Calu3 (cell line): ENCODE results near the gene HTRA2. TPM values are rescaled to one million over a fixed set of nuclear protein-coding genes. Genes with fewer than 3 reads are reported as not detected.
"Not testable (repeated sequence)": the region's sequence is repeated elsewhere in the genome, so short reads cannot be mapped to it uniquely, and the experiment has no call there.

ENCODE experiments used
- BruUV-seq: library from RNA; stranded (reverse); fragments of 400-500 nt; replicated peaks from 2 replicates; lab custom pipeline; 2021; lab: Mats Ljungman, UMichigan
- CTCF ChIA-PET: fragments of 300-600 bp; sonication (Branson Sonifier 250); formaldehyde crosslinking; loops from one replicate; lab custom pipeline; 2022; ENCODE audit warnings: antibody characterized with exemption; lab: Charles Lee
- DNase-seq: peaks from one replicate; pipeline ENCODE4 v3.0.0; 2022
- H3K27ac Mint-ChIP-seq: one replicate; pipeline ENCODE4 v1.8.0; 2022; ENCODE audit warnings: mixed read lengths; ENCODE audit not compliant: unreplicated experiment
- H3K27me3 Mint-ChIP-seq: one replicate; pipeline ENCODE4 v1.8.0; 2022; ENCODE audit warnings: mixed read lengths; ENCODE audit not compliant: unreplicated experiment
- H3K36me3 Mint-ChIP-seq: one replicate; pipeline ENCODE4 v1.8.0; 2022; ENCODE audit warnings: mild to moderate bottlenecking, moderate library complexity, mixed read lengths; ENCODE audit not compliant: insufficient read depth, unreplicated experiment
- H3K4me1 Mint-ChIP-seq: one replicate; pipeline ENCODE4 v1.8.0; 2022; ENCODE audit warnings: mild to moderate bottlenecking, low read depth, mixed read lengths; ENCODE audit not compliant: unreplicated experiment
- H3K4me3 Mint-ChIP-seq: one replicate; pipeline ENCODE4 v1.8.0; 2022; ENCODE audit warnings: mild to moderate bottlenecking, low read depth, moderate library complexity, mixed read lengths; ENCODE audit not compliant: unreplicated experiment
- H3K9me3 Mint-ChIP-seq: one replicate; pipeline ENCODE4 v1.8.0; 2022; ENCODE audit warnings: low read depth, mixed read lengths; ENCODE audit not compliant: unreplicated experiment
- intact Hi-C: fragments of 100-400 bp; cut with micrococcal nuclease; formaldehyde crosslinking; loops from one replicate; pipeline ENCODE4 v1.10.0; 2022; ENCODE audit not compliant: unreplicated experiment
- total RNA-seq: library from RNA; stranded (reverse); gene quantifications from 2 replicates; pipeline ENCODE4 v1.2.3, GENCODE V29; 2022
- TF ChIP-seq, protein P1 (sequence below): fragments of 200-600 bp; IDR thresholded peaks from one replicate; pipeline ENCODE4 v1.8.0; 2022; ENCODE audit warnings: antibody characterized with exemption; ENCODE audit not compliant: unreplicated experiment

HTRA2 gene
- total RNA-seq, 1 experiment from 2014 or later = 26.3 TPM

DNA sequence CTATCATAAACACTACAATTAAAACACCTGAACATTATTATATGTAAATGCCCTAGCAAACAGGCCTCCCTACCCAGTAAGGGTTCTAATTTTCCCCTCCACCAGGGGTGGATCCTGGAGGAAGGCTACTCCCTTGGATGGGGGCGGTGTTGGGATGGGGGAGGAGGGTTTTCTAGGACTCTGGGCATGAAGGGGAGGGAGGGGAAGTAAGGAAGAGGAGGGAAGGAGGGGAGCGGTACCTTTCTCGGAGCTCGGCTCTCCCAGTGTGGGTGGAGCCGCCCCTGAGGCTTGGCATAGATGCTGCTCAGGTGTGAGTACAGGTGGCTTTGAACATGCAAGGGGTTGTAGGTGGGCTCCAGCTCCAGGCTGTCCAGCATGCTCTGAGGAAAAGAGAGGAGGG is 30.2 kb downstream of the HTRA2 start:
- Mint-ChIP-seq H3K4me1 (no peaks in the 10 kb centered on the region), H3K27ac (no peak overlapping the region), H3K9me3 (no peaks in the 10 kb centered on the region), H3K36me3 (peaks cover 11% of the 10 kb centered on the region), H3K4me3 (no peak overlapping the region), H3K27me3 (peaks cover 44% of the 10 kb centered on the region)
- no TSS peak for BruUV-seq
- intact Hi-C loops = no loop called here
- TF ChIP-seq, protein P1, sequence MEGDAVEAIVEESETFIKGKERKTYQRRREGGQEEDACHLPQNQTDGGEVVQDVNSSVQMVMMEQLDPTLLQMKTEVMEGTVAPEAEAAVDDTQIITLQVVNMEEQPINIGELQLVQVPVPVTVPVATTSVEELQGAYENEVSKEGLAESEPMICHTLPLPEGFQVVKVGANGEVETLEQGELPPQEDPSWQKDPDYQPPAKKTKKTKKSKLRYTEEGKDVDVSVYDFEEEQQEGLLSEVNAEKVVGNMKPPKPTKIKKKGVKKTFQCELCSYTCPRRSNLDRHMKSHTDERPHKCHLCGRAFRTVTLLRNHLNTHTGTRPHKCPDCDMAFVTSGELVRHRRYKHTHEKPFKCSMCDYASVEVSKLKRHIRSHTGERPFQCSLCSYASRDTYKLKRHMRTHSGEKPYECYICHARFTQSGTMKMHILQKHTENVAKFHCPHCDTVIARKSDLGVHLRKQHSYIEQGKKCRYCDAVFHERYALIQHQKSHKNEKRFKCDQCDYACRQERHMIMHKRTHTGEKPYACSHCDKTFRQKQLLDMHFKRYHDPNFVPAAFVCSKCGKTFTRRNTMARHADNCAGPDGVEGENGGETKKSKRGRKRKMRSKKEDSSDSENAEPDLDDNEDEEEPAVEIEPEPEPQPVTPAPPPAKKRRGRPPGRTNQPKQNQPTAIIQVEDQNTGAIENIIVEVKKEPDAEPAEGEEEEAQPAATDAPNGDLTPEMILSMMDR = no peak
- CTCF ChIA-PET = no interaction called here
- no peak for DNase-seq

DNA sequence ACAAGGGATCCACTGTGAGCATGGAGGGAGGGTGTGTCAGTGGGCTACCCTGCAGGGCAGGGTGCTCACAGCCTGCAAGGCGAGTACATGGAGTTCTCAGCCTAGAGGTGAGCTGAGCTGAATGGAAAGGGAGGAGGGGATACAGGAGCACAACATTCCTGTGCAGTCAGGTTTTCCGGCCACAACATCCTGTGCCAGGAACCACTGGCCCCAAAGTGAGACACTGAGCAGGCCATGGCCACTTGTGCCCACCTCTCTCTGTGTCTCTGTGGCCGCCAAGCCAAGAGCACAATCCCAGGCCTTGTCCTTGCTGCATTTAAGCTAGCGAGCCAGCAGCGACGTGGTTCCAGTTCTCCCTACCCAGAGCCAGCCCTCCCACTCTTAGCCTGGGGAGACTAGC is 30.9 kb downstream of the HTRA2 start:
- no TSS peak for BruUV-seq
- Mint-ChIP-seq H3K4me1 (no peaks in the 10 kb centered on the region), H3K36me3 (peaks cover 5% of the 10 kb centered on the region), H3K27ac (no peak overlapping the region), H3K4me3 (no peak overlapping the region), H3K27me3 (peaks cover 49% of the 10 kb centered on the region), H3K9me3 (no peaks in the 10 kb centered on the region)
- intact Hi-C loops = no loop called here
- TF ChIP-seq, protein P1 = no peak
- no peak for DNase-seq
- CTCF ChIA-PET = no interaction called here

DNA sequence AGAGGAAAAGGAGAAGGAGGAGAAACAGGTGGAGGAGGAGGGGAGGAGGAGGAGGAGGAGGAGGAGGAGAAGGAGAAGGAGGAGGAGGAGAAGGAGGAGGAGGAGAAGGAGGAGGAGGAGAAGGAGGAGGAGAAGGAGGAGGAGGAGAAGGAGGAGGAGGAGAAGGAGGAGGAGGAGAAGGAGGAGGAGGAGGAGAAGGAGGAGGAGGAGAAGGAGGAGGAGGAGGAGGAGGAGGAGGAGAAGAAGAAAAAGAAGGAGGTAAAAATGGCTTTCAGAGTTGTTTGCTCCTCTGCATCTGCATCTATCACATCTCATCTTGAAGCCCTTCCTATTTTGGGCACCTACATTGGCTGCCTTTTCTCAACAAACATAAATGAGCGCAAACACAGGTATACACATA is 31.3 kb downstream of the HTRA2 start:
- H3K27me3 Mint-ChIP-seq = peaks cover 53% of the 10 kb centered on the region
- BruUV-seq, H3K9me3 Mint-ChIP-seq, intact Hi-C loops, H3K27ac Mint-ChIP-seq, CTCF ChIA-PET, DNase-seq, H3K36me3 Mint-ChIP-seq, H3K4me3 Mint-ChIP-seq, H3K4me1 Mint-ChIP-seq: not testable (repeated sequence)

DNA sequence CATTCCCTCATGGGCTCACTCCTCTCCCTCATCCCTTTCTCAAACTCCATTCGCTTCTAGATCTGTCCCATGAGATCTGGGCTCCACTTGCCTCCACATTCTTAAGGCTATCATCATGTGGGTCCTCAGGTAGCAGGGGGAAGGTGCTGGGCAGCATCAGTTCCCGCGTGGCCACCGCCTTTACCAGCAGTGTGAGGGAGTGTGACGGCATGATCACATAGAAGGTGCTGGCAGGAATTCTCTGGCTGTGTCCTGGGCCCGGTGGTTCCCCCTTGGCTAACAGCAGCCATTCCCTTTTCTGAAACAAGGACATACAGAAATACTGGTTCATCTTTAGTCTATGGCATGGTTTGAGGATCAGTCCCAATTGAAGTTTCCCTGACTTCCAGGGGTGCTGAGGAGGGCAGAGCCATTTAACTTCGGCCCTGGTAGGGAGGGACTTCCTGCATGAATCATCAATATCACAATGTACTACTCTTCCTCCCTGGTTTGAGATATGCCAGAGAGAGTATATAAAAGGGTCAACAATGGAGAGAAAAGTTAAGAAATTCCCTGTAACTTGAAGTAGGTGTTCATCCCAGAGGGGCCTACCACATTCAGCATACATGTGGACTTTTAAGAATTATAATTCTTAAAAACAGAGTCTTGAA is 32.5 kb downstream of the HTRA2 start:
- Mint-ChIP-seq H3K36me3 (no peaks in the 10 kb centered on the region), H3K27ac (no peak overlapping the region), H3K4me3 (no peak overlapping the region), H3K9me3 (no peaks in the 10 kb centered on the region), H3K4me1 (no peaks in the 10 kb centered on the region), H3K27me3 (peaks cover 61% of the 10 kb centered on the region)
- no TSS peak for BruUV-seq
- CTCF ChIA-PET = interaction anchor here (0.6 kb wide), 1 partner anchor 14 kb away, joined by 3 read pairs; no protein-coding TSS in a partner anchor
- TF ChIP-seq, protein P1 = no peak
- no peak for DNase-seq
- intact Hi-C loops = no loop called here

DNA sequence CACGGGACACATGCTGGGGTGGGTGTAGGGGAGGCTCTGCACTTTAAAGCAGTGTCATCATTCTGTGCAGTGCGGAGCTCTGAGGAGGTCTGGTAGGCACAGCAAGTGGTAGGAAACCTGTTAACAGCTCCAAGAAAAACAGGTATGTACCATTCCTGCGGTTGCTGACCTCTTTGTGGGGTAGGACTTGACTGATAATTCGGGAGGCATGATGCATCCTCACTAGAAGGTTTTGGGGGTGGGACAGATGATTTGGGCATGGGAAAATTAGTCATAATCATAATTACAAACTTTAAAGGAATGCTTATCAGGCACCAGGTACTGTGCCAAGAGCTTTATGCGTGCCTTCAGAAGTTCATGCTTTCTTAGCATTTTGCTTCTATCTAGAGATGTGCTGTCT is 34.5 kb downstream of the HTRA2 start:
- BruUV-seq = no TSS peak
- H3K4me3 Mint-ChIP-seq = no peak overlapping the region
- peaks cover 75% of the 10 kb centered on the region for H3K27me3 Mint-ChIP-seq
- no peak for DNase-seq
- H3K27ac Mint-ChIP-seq = no peak overlapping the region
- TF ChIP-seq, protein P1 = no peak
- intact Hi-C loops = no loop called here
- CTCF ChIA-PET = interaction anchor here (0.6 kb wide), 1 partner anchor 1091 kb away, joined by 3 read pairs; no protein-coding TSS in a partner anchor
- no peaks in the 10 kb centered on the region for H3K4me1 Mint-ChIP-seq
- H3K36me3 Mint-ChIP-seq = no peaks in the 10 kb centered on the region
- no peaks in the 10 kb centered on the region for H3K9me3 Mint-ChIP-seq
